MM.1S (cell line): ENCODE data around the gene MINDY3.

Experiments used
- EZH2 ChIP-seq: fragments of 300-600 bp; sonication (generic); optimal IDR thresholded peaks from 2 replicates; pipeline ENCODE3; 2017; ENCODE audit warnings: low read depth, mild to moderate bottlenecking, antibody characterized with exemption, low read length, mixed read lengths
- EZH2phosphoT487 ChIP-seq: fragments of 300-600 bp; sonication (generic); IDR thresholded peaks from 2 replicates; pipeline ENCODE4 v1.6.1; 2018; ENCODE audit warnings: antibody characterized with exemption, low read length
- TF ChIP-seq, protein P1 (sequence below): fragments of 300-600 bp; sonication (generic); IDR thresholded peaks from 2 replicates; pipeline ENCODE4 v1.5.1; 2016; ENCODE audit warnings: antibody characterized with exemption, low read length, mixed read lengths

DNA sequence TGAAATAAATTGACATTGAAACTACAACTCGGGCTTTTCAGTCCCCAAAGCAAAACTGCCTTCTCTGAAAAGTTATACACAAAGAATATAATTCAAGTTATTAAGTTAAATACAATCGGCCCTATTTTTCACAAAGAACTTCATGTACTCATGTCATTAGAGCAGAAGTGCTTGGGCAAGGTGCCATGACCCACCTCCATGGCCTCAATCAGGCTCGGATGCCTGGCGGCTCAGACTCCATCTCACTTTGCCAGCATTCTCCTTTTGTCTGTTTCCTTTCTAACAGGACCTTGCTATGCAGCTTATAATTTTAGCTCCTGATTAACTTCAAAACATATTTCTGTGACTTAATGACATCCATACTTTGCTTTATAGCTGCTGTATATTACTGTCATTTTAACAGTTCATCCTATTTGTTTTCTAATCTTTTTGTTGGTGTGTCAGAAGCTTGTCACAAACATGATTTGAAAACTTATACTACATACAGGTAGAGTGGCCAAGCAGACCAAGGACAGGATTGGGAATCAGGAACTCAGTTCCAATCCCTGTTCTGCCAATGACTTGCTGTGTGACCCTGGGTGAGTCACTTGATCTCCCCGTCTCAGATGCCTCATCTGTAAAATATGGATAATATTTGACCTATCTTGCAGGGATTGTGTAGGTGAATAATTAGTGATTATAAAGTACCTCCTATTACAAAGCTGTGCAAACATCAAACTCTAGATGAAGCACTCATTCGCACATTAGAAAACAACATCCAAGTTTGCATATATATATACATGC, 79.8 kb downstream of the MINDY3 start:
- TF ChIP-seq, protein P1, sequence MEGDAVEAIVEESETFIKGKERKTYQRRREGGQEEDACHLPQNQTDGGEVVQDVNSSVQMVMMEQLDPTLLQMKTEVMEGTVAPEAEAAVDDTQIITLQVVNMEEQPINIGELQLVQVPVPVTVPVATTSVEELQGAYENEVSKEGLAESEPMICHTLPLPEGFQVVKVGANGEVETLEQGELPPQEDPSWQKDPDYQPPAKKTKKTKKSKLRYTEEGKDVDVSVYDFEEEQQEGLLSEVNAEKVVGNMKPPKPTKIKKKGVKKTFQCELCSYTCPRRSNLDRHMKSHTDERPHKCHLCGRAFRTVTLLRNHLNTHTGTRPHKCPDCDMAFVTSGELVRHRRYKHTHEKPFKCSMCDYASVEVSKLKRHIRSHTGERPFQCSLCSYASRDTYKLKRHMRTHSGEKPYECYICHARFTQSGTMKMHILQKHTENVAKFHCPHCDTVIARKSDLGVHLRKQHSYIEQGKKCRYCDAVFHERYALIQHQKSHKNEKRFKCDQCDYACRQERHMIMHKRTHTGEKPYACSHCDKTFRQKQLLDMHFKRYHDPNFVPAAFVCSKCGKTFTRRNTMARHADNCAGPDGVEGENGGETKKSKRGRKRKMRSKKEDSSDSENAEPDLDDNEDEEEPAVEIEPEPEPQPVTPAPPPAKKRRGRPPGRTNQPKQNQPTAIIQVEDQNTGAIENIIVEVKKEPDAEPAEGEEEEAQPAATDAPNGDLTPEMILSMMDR, result no peak
- TF ChIP-seq EZH2 (no peak), EZH2phosphoT487 (no peak)
